Epidermal melanocyte (primary cell): ENCODE results near the gene NLRP2B.
"Not testable (repeated sequence)": the region's sequence is repeated elsewhere in the genome, so short reads cannot be mapped to it uniquely, and the experiment has no call there.

Source experiments
- DNase-seq: peaks from one replicate; pipeline ENCODE4 v3.0.0; 2011; ENCODE audit warnings: low spot score; ENCODE audit not compliant: insufficient read length

The NLRP2B gene

DNA sequence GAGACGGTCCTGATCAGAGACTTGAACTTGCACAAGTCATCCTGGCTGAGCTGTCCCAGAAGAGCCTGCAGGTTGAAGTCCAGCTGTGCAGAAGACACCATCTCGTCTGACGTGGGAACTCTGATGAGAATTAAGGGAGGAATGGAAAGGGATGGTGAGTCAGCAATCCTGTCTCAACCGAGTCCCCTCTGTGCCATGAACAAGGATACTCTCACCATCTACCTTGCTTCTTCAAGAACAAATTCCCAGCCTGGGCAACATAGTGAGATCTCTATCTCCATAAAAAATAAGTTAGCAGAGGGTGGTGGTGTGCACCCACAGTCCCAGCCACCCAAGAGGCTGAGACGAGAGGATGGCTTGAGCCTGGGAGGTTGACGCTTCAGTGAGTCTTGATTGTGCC lies at the start of gene NLRP2B:
NLRP2B (minus strand) TSS at position 101 of the 400 bp plus-strand sequence.
- no peak for DNase-seq

- not testable (repeated sequence) for DNase-seq
These were observed 45.9 kb upstream of the NLRP2B start for GRCh38 chrX:57725995-57726394.

- no peak for DNase-seq
These were observed 1.3 kb upstream of the NLRP2B start for GRCh38 chrX:57681341-57681740.

GRCh38 chrX:57678686-57679428 lies 1.2 kb downstream of the NLRP2B start:
- DNase-seq, result no peak

- DNase-seq, result no peak
These were observed 2.8 kb downstream of the NLRP2B start for GRCh38 chrX:57677132-57677858.

DNA sequence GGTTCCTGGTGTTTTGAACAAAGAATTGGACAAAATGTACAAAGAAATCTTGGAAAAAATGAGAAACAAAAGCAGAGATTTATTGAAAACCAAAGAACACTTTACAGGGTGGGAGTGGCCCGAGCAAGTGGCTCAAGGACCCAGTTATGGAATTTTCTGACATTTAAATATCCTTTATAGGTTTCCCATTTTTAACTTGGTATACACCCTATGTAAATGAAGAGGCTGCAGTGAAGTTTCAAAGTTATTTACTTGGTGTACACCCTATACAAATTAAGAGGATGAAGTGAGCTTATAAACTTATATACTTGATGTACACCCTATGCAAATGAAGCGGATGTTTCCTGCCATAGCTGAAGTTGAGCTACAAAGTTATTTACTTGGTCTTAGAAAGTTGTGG lies 4.7 kb downstream of the NLRP2B start:
- no peak for DNase-seq

- DNase-seq, result no peak
These were observed 5.2 kb downstream of the NLRP2B start for GRCh38 chrX:57674861-57675260.

DNA sequence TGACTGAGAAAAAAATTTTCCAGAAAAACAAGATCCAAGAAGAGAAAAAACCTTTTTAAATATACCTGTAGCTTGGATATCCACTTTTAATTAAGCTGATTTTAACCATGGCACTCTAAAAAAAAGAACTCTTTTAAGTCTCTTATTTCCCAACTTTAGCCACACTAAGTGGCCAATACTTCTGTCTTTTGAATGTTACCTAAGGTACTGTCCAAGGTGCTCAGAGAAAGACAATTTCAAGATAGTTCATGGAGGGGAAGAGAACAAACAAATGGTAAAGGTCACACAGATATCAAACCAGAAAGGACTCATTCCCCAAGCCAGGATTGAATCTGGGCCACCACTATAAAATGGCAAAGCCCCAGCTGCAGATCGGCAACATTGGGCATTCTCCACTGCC lies 10.1 kb downstream of the NLRP2B start:
- DNase-seq, result no peak

DNA sequence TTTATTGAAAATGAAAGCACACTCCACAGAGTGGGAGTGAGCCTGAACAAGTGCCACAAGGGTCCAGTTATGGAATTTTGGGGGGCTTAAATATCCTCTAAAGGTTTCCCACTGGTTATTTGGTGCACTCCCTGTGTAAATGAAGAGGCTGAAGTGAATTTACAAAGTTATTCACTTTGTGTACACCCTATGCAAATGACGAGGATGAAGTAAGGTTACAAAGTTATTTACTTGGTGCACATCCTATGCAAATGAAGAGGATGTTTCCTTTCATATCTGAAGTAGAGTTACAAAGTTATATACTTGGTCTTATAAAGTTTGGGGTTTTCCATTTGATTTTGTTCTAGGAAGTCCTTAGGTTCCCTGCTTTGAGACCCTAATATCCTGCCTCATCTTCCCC lies 13.1 kb downstream of the NLRP2B start:
- DNase-seq, result no peak

DNA sequence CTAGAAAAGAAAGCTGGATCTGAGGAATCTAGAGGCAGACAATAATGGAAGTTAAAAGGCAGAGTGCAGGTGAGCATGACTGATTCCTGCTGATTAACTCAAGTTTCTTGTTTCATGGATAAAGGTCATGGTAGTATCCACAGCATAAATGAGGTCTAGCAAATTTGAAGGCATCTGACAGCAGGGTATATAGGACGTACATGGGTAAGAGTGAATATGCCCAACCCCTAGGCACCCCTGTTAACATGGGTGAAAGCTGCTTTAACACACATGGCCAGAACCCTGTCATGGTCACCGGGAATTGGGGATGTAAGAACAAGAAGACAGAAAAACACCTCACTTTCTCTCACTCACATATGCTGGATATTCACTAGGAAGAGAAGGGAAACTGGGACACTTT lies 25.0 kb downstream of the NLRP2B start:
- DNase-seq, result no peak

- DNase-seq, result no peak
These were observed 27.4 kb downstream of the NLRP2B start for GRCh38 chrX:57652705-57653104.

- no peak for DNase-seq
These were observed 28.7 kb downstream of the NLRP2B start for GRCh38 chrX:57651169-57651919.

- no peak for DNase-seq
These were observed 33.0 kb downstream of the NLRP2B start for GRCh38 chrX:57647020-57647419.

GRCh38 chrX:57643698-57644097 lies 36.4 kb downstream of the NLRP2B start:
- DNase-seq, result no peak

GRCh38 chrX:57641338-57641737 lies 38.7 kb downstream of the NLRP2B start:
- no peak for DNase-seq

DNA sequence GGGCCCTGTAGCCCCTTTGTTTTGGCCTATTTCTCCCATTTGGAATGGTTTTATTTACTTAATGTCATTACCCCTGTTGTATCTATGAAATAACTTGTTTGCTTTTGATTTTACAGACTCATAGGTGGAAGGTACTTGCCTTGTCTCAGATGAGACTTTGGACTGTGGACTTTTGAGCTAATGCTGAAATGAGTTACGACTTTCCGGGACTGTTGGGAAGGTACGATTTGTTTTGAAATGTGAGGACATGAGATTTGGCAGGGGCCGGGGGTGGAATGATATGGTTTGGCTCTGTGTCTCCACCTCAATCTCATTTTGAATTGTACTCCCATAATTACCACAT lies 39.4 kb downstream of the NLRP2B start:
- DNase-seq, result no peak

GRCh38 chrX:57629438-57629837 lies 50.6 kb downstream of the NLRP2B start:
- not testable (repeated sequence) for DNase-seq
